Measurements from ENCODE around the gene CHST3. TPM values are rescaled to one million over a fixed set of nuclear protein-coding genes. Genes with fewer than 3 reads are reported as not detected.

Gene CHST3
- total RNA-seq, 4 donors from 2014 or later: 15.7 to 33.0 (median 20.6) TPM

GRCh38 chr10:71972746-71973695, 8.8 kb downstream of the CHST3 start:
- DNase-seq (ENCODE audit: low spot score in 2 of 2): no peak
- TF ChIP-seq, protein P1, sequence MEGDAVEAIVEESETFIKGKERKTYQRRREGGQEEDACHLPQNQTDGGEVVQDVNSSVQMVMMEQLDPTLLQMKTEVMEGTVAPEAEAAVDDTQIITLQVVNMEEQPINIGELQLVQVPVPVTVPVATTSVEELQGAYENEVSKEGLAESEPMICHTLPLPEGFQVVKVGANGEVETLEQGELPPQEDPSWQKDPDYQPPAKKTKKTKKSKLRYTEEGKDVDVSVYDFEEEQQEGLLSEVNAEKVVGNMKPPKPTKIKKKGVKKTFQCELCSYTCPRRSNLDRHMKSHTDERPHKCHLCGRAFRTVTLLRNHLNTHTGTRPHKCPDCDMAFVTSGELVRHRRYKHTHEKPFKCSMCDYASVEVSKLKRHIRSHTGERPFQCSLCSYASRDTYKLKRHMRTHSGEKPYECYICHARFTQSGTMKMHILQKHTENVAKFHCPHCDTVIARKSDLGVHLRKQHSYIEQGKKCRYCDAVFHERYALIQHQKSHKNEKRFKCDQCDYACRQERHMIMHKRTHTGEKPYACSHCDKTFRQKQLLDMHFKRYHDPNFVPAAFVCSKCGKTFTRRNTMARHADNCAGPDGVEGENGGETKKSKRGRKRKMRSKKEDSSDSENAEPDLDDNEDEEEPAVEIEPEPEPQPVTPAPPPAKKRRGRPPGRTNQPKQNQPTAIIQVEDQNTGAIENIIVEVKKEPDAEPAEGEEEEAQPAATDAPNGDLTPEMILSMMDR (IDR thresholded peaks at IDR 0.05): no peak
- TF ChIP-seq POLR2A (IDR thresholded peaks at IDR 0.05): no peak
- no peak overlapping the region for H3K4me3 ChIP-seq (ENCODE audit: low read depth, poor library complexity, severe bottlenecking)
- intact Hi-C loops (cut with DNase I; ENCODE audit: low total_unique reads): no loop called here
- 52 to 60% methylated on average over 14 of the region's 14 CpGs for WGBS, 2 donors

DNA sequence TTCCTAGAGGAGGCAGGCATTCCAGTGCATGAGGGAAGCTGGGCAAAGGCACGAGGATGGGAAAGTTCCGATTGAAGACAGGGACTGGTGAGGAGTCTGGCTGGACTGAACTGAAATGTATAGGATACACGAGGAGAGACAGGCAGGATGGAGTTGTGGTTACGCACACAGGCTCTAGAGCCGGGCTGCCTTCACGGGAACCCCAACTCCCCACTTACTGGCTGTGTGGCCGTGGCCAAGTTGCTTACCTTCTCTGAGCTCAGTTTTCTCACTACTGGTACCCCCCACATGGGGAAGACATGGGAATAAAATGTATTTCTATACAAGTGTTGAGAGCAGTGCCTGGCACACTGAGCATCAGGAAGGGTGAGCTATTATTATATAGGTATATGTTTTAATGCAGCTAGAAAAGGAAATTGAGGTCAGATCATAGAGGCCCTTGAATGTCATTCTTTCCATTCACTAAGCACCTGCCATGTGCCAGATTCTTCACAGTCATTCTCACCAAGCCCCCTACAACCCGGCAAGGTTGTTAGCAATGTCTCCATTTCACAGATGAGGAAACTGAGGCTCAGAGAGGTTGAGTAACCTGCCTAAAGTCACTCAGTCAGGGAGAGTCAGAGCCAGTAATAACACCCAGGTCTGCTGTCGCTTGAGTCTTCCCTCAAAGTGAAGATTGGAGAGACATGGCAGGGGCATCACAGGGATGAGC, 9.7 kb downstream of the CHST3 start:
- DNase-seq (ENCODE audit: low spot score in 2 of 2): no peak
- no peak overlapping the region for H3K4me3 ChIP-seq (ENCODE audit: low read depth, poor library complexity, severe bottlenecking)
- intact Hi-C loops (cut with DNase I; ENCODE audit: low total_unique reads): no loop called here
- 75 to 78% methylated on average over 9 of the region's 9 CpGs for WGBS, 2 donors
- TF ChIP-seq POLR2A (IDR thresholded peaks at IDR 0.05): no peak
- TF ChIP-seq, protein P1 (IDR thresholded peaks at IDR 0.05): no peak

DNA sequence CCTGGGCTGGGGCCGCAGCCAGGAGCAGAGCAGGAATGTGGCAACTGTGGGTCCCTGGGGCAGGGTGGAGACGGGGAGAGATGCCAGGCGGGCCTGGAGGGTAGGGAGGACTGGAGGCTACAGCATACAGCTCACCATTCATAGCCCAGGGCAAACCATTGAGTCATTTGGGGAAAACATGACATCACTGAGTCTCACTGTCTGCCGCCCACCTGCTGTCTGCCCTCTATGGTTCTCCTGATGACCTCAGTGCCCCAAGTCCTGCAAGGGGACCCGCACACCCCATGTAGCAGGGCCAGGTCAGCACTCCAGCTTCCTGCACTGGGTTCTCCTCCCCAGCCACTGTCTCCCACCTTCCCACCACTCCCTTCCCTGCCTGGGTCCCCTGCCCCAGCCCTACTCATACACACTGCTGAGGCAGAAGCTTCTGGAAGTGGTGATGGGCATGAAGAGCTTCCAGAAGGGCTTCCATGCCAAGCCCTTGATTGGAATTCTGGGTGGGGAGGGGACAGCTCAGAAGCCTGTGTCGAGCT, 10.4 kb downstream of the CHST3 start:
- TF ChIP-seq POLR2A (IDR thresholded peaks at IDR 0.05): no peak
- TF ChIP-seq, protein P1 (IDR thresholded peaks at IDR 0.05): no peak
- intact Hi-C loops (cut with DNase I; ENCODE audit: low total_unique reads): no loop called here
- WGBS, 2 donors: 26 to 35% methylated on average over 6 of the region's 6 CpGs
- DNase-seq (ENCODE audit: low spot score in 2 of 2): no peak
- no peak overlapping the region for H3K4me3 ChIP-seq (ENCODE audit: low read depth, poor library complexity, severe bottlenecking)

DNA sequence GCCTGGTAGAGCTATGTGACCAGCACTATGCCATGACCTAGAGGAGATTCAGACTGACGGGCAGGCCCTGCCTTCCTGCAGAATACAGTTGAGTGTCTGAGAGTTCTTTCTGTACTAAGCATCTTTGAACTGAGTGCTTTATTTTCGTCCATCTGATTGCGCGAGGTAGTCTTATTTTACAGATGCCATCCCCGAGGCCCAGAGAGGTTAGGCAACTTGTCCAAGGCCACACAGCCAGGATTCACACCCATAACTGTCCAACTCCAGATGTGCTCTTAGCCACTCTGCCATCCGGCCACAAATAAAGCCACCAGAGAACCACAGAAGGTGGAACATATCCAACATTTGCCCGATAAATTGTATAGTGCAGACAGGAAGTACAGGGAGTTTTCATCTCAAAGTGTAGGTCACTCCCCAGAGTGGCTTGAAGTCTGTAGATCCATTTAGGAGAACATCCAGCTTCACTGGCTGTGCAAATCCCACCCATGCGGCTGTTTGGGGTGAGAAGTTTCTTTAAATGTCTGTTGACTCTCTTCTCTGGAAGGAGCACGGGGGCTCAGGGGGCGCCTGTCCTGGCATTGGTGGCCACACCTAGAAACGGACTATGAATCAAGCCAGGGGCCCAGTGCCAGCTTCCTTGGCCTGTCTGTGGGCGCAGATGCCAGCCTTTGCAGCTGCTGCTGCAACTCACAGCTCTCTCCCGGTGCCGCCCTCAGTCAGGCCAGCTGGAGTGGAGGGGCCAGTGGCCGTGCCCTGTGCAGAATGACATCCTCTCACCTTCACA, 11.1 kb downstream of the CHST3 start:
- no peak overlapping the region for H3K4me3 ChIP-seq (ENCODE audit: low read depth, poor library complexity, severe bottlenecking)
- 29 to 40% methylated on average over 12 to 14 of the region's 15 CpGs for WGBS, 2 donors
- no peak for DNase-seq (ENCODE audit: low spot score in 2 of 2)
- intact Hi-C loops (cut with DNase I; ENCODE audit: low total_unique reads): no loop called here
- TF ChIP-seq POLR2A (IDR thresholded peaks at IDR 0.05): no peak
- TF ChIP-seq, protein P1 (IDR thresholded peaks at IDR 0.05): no peak

Measured in lower leg skin (tissue), 4 donors.